ENCODE data around the gene TEDC1.

- TF ChIP-seq POLR2A (IDR thresholded peaks at IDR 0.05), result no peak
- TF ChIP-seq, protein P1, sequence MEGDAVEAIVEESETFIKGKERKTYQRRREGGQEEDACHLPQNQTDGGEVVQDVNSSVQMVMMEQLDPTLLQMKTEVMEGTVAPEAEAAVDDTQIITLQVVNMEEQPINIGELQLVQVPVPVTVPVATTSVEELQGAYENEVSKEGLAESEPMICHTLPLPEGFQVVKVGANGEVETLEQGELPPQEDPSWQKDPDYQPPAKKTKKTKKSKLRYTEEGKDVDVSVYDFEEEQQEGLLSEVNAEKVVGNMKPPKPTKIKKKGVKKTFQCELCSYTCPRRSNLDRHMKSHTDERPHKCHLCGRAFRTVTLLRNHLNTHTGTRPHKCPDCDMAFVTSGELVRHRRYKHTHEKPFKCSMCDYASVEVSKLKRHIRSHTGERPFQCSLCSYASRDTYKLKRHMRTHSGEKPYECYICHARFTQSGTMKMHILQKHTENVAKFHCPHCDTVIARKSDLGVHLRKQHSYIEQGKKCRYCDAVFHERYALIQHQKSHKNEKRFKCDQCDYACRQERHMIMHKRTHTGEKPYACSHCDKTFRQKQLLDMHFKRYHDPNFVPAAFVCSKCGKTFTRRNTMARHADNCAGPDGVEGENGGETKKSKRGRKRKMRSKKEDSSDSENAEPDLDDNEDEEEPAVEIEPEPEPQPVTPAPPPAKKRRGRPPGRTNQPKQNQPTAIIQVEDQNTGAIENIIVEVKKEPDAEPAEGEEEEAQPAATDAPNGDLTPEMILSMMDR (IDR thresholded peaks at IDR 0.05), result no peak
These were observed 48.2 kb upstream of the TEDC1 start for GRCh38 chr14:105442834-105443233.
